Activated T-cell treated with anti-CD3 and anti-CD28 coated beads, Interleukin-2, amount 50 U/mL, for 48 hours (primary cell): ENCODE measurements around the gene LRIT1.
A peak's percentile ranks its signal among the peaks of the same experiment; 100 is the strongest.

Source experiments
- DNase-seq, 2 experiments: peaks; one replicate each; pipeline ENCODE4 v3.0.0-alpha.2; 2020

Gene LRIT1

DNA sequence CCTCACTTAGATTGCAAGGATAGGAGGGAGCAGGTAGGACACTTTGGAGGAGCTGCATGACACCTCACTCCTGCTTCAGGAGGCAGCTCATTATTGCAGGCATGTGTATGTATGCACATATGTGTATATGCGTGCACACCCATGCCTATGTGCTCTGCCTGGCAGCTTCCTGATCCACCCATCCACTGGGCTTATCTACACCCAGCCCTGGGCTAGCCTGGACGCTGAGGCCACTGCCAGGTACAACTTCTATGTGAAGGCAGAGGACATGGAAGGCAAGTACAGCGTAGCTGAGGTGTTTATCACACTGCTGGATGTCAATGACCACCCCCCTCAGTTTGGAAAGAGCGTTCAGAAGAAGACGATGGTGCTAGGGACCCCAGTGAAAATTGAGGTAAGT, 29.3 kb downstream of the LRIT1 start:
- DNase-seq = no peak

DNA sequence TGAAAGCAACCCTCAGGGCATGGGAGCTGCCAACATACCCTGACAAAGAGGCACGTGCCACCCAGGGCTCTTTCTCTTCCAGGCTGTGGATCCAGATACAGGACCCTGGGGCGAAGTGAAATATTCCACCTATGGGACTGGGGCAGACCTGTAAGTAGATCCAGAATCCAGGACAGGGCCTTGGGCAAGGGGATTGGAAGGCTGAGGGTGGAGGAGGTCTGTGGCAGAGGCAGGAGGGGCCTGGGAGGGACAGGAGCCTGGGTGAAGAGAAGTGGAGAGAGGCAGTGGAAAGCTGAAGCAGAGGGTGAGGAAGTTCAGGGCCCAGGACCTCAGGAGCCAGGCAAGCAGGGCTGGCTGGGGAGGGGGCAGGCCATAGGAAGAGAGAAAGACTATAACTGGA, 29.8 kb downstream of the LRIT1 start:
- no peak for DNase-seq

- no peak for DNase-seq
Measured at GRCh38 chr10:84208023-84208422, 33.3 kb downstream of the LRIT1 start.

GRCh38 chr10:84205853-84206525, 35.4 kb downstream of the LRIT1 start:
- DNase-seq = no peak

DNA sequence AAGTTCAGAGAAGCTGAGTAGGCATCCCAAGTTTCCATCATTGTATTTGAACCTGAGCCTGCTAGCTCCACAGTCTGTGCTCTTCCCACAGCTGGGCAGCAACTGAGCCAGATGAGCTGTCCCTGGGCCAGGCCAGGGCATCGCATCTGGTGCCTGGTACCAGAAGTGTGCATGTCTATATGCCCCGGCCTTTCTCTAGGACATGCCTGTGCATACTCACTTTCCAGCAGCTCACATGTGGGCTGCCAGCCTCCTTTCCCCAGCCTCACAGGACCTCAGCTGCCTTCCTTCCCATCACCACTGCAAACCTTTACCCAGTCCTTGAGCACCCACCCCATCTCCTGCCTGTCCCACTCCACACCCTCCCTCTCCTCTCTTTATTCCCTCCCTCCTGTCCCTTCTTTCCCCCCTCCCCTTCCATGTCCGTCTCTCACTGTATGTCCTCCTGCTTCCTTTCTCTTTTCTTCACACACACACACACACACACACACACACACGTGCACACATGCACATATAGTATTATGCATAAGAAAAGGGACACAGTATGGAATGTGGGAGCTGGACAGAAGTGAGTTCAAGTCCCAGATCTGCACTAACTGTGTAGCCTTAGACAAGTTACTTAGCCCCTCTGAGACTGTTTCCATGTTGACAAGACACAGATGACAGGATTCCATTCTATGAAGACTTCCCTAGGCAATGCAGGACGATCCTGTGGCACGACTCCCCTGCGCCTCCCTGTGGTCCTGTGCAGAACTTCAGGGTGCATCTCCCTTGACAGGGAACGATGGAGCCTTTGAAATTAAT, 36.1 kb downstream of the LRIT1 start:
- DNase-seq = peak; percentile 82 to 83

- no peak for DNase-seq
Measured at GRCh38 chr10:84204610-84205009, 36.7 kb downstream of the LRIT1 start.

- DNase-seq = no peak
Measured at GRCh38 chr10:84204122-84204521, 37.2 kb downstream of the LRIT1 start.

DNA sequence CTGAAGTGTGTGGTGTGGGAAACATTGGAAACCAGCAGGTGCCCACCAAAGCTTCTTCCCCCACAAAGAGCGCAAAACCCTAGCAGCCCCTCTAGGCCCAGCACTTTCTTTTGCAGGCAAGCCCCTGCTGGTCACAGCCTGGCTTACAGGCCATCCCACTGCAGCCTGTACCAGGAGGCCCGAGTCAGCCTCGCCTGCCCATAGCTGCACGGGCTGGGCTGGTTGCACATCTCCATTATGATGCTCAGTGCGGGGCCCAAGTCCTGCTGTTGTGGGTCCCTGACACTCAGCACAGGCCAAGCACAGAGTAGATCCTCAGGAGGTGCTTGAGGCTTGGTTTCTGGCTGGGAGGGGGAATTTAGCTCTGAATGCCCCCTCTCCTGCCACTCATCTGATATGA, 39.0 kb downstream of the LRIT1 start:
- no peak for DNase-seq

- DNase-seq = no peak
Measured at GRCh38 chr10:84201682-84202081, 39.7 kb downstream of the LRIT1 start.

- no peak for DNase-seq
Measured at GRCh38 chr10:84201244-84201606, 40.1 kb downstream of the LRIT1 start.

DNA sequence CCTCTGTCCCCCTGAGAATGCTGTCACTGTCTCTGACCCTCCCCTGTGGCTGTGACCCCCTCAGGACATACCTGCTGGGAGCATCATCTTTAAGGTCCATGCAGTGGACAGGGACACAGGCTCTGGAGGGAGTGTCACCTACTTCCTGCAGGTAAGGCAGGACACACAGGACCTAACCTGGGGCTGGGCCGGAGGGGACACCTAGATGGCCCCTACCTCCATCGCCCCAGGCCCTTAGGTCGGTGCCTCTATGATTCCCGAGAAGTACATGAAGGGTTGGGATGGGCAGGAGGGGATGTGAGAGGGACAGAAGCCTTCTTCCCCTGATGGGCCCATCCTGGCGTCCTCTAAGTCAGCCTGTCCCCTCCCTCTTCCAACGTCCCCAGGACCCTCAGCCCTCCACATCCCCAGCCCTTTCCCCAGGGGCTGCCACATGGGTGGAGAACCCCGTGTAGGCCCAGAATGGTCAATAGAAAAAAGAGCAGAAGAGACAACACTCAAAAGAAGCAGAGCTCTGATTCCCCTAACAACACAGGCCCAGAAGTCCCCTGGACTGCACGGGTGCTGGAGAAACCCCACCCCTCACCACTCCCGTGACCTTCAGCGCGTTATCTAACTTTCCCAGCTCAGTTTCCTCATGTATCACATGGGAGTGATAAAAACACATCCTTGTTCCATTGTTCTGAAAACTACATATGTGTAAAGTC, 40.7 kb downstream of the LRIT1 start:
- no peak for DNase-seq

DNA sequence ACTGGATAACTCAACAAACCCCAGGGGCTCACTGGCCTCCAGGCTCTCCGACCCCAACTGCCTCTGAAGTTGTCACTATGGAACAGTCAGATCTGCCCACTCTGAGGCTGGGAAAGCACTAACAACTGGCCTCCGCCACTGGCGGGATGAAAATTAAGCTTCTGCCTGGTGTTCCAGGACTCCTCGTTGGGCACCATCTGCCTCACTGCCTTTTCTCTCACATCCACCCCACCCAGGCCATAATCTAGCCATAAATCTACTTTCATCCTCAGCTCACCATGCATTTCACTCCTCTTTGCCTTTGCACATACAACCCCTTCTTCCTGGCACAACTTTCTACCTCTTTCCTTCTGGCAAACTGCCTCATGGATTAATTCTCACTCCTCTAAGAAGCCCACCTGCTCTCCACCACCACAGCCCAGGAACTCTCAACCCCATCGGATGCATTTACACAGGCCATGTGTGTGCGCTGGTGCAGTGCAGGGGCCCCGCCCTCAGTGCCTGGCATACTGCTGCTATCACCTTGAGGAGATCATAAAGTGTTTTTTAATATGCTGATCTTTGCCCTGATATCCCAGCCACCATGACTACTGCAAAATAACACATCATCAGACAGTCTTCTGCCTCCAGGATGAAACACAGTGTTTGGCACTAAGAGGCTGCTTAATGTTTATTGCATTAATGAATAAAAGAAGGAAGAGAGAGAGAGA, 43.0 kb downstream of the LRIT1 start:
- DNase-seq = no peak

- no peak for DNase-seq
Measured at GRCh38 chr10:84197643-84198042, 43.7 kb downstream of the LRIT1 start.

GRCh38 chr10:84196941-84197340, 44.4 kb downstream of the LRIT1 start:
- DNase-seq = no peak

GRCh38 chr10:84196083-84196482, 45.3 kb downstream of the LRIT1 start:
- DNase-seq = no peak

- DNase-seq = no peak
Measured at GRCh38 chr10:84195044-84195830, 46.1 kb downstream of the LRIT1 start.

DNA sequence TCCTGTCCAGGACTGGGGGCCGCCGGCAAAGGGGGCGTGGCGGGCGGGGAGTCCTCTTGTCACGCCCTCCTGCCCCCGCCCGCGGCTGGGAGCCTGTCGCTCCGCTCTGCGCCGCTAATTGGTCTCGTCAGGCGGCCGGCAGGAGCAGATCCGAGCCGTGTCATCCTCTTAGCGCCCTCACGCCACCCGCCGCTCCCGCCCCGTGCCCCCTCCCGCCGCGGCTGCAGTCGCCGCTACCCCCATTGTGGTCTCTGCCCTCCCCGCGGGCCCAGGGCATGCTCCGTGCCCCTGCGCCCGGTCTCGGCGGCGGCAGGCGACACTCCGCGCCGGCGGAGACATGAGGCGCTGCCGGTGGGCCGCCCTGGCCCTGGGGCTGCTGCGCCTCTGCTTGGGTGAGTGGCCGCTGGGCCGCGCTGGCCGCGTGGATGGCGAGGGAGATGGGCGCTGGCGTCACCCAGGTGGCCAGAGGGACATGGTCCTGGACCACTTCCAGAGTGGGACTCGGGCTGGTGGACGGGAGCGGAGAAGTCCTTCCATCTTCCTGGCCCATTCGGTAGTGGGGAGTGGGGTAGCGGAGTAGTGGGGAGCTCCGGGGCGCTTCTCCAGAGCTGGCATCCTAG, 46.8 kb downstream of the LRIT1 start, which contains the start of gene CDHR1:
TSS of gene CDHR1 (plus strand) at position 114 of the 620 bp plus-strand sequence. CDS start at position 338, 224 bp downstream.
- peak; percentile 65 to 68 for DNase-seq

GRCh38 chr10:84193846-84194423, 47.4 kb downstream of the LRIT1 start:
- no peak for DNase-seq

DNA sequence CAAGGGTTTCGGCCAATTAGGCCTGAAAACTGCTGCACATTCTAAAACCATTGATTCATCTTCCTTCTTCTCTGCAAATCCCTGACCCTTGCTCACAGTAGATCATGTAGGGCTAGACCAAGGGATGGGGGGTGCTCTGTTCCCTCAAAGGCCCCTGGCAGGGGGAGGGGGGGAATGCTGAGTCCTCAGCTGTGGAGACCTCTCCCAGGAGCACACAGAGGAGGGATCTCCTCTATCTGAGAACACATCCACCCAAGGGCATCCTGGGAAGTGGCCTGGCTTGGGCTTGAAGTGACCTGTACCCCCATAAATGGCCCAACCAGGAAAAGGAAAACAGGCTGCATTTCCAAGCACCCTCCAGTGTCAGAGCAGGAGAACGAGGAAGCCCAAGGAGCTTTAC, 48.0 kb downstream of the LRIT1 start:
- no peak for DNase-seq

DNA sequence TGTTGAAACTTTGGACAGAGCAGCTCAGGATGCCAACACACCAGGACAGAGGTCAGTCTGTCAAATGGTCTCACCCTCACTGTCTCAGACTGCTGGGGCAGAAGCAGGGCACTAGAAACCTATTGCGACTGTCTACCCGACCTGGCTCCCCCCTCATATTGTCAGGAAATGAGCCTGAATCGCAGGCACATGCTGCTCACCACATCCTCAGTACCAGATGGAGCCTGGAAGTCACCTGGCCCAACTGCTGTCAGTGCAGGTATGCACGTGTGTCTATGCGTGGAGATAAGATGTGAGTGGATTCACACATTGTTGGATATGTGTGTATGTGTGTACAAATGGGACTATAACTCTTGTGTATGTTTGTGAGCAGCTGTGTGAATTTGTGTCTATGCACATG, 50.2 kb downstream of the LRIT1 start:
- DNase-seq = no peak

- DNase-seq = no peak
Measured at GRCh38 chr10:84190621-84191020, 50.7 kb downstream of the LRIT1 start.
